Activated CD4-positive, alpha-beta T cell treated with anti-CD3 and anti-CD28 coated beads, Interleukin-2, amount 50 U/mL, for 16 hours (primary cell): ENCODE data around the gene PPP4R4.
"Not testable (repeated sequence)": the region's sequence is repeated elsewhere in the genome, so short reads cannot be mapped to it uniquely, and the experiment has no call there.

Experiments
- DNase-seq: peaks from one replicate; pipeline ENCODE4 v3.0.0-alpha.2; 2020

PPP4R4 gene

GRCh38 chr14:94282991-94283723 is 109.0 kb downstream of the PPP4R4 start:
- DNase-seq, result no peak

DNA sequence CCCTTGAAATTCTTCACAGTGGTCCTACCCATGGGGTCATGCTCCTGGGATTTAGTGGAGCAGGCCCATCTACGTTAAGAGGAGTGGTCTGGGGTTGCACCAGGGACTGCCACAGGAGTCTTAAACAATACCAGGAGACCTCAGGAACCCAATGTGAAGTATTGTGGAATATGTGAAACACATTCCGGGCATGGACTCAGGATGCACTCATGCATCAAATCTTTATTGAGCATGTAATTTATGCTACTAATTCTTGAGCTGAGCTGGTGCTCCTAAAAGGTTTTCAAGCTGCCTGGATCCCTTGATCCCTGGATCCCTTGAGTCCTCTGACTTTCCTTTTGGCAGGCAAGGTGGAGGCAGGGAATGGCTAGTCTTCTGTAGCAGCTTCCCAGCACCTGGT is 110.1 kb downstream of the PPP4R4 start:
- DNase-seq, result no peak

DNA sequence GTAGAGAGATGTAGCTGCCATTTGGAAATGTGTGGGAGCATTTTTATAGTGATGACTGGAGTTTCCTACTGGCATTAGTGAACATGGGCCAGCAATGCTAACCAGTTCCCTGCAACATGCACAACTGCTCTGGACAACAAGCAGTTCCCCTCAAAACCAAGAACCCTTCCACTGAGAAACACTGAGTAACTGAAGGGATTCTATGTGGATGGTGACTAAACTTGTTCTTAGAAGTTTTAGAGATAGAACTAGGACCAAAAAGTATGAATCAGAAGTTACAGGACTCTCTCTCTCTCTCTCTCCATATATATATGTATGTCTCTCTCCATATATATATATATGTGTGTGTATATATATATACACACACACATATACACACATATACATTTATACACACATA is 111.0 kb downstream of the PPP4R4 start:
- DNase-seq, result no peak

DNA sequence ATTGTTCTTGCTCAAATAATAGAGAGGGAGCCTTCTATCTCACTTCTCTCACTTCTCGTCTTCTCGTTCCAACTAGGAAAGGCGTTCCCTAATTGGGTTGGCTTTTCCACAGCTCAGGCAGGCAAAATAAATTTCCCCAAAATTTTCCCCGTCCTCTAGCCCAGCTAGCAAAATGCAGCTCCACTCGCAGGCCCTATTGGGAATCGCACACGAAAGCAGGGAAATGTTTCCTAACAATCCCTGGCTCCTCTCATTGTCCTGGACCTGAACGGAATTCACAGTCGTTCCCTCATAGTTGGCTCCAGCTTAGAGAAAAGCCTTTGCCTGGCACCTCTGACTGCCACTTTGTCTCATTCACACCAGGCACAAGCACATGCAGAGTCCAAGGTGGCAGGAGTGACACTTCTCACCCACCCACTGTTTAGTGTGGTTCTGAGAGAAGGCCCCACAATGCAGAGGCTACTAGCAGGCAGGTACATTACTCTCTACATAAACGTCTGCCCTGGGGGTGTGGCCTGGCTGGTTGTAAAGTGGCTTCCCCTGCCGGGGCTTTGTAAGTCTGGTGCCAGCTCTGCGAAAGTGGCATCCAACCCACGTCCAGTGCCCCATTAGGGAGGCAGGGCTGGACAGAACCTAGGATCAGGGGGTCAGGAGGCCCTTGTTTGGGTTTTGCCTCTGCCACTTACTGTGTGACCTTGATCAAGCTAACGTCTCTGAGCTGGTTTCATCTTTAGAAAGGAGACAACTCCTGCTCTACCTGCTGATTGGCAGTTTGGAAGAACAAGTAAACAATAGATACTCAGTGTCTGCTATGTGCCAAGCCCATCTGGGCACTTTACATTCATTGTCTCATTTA is 114.7 kb downstream of the PPP4R4 start:
- no peak for DNase-seq

DNA sequence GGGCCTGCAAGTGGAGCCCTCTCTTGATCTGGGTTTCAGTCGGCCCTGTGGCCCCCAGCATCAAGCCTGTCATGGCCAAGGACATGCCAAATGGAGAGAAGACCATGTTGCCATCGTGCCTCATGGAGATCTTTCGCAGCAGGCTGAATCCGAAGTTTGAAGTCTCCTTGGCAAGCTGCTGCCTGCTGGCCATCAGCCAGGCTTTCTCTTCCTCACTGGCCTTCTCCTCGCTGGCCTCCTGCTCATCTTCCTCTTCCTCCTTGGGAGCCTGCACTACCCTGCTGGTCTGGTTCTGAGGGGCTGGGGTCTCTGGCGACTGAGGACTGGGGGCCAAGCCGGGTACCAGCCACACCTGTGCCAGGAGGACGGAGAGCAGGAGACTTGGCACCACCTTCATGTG is 116.1 kb downstream of the PPP4R4 start:
- DNase-seq, result no peak

GRCh38 chr14:94291159-94291905 is 117.2 kb downstream of the PPP4R4 start:
- no peak for DNase-seq

DNA sequence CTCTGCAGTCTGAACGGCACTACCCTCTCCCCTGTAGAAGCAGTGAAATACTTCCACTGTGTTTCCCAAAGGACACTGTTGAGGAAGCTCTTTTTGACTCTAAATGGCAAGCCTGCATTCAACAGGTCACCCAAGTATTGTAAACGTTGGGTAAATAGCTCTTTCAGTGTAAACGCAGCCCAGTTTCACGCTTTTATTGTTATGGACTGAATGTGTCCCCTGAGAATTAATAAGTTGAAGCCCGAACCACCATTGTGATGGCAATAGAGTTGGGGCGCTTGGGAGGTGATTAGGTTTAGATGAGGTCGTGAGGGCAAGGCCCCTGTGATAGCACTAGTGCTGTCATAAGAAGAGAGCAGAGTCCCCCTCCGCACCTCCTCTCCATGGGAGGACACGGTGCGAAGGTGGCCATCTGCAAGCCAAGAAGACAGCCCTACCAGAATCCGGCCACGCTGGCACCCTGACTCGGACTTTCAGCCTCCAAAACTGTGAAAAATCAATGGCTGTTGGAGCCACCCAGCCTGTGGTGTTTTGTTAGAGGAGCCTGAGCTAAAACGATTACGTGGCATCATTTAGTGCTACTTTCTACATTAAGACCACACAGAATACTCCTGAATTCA is 117.9 kb downstream of the PPP4R4 start:
- DNase-seq, result no peak

- DNase-seq, result no peak
Measured at GRCh38 chr14:94292526-94292871, 118.4 kb downstream of the PPP4R4 start.

GRCh38 chr14:94292872-94293577 is 118.9 kb downstream of the PPP4R4 start, which contains the start of gene SERPINA10:
SERPINA10 (minus strand) TSS chr14:94293268; CDS start chr14:94290593, 2,675 bp downstream.
- no peak for DNase-seq

- no peak for DNase-seq
Measured at GRCh38 chr14:94293578-94293924, 119.4 kb downstream of the PPP4R4 start.

- DNase-seq, result no peak
Measured at GRCh38 chr14:94295360-94296180, 121.4 kb downstream of the PPP4R4 start.

DNA sequence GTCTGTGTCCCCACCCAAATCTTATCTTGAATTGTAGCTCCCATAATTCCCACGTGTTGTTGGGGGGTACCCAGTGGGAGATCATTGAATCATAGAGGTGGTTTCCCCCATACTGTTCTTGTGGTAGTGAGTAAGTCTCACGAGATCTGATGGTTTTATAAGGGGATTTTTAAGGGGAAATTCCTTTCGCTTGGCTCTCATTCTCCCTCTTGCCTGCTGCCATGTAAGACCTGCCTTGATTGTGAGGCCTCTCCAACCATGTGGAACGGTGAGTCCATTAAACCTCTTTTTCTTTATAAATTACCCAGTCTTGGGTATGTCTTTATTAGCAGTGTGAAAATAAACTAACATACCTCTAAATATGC is 122.0 kb downstream of the PPP4R4 start:
- not testable (repeated sequence) for DNase-seq

DNA sequence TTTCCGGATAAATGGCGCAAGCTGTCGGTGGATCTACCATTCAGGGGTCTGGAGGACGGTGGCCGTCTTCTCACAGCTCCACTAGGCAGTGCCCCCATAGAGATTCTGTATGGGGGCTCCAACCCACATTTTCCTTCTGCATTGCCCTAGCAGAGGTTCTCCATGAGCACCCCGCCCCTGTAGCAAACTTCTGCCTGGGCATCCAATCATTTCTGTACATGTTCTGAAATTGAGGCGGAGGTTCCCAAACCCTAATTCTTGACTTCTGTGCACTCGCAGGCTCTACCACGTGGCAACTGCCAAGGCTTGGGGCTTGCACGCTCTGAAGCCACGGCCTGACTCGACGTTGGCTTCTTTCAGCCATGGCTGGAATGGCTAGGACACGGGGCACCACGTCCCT is 124.0 kb downstream of the PPP4R4 start:
- no peak for DNase-seq

DNA sequence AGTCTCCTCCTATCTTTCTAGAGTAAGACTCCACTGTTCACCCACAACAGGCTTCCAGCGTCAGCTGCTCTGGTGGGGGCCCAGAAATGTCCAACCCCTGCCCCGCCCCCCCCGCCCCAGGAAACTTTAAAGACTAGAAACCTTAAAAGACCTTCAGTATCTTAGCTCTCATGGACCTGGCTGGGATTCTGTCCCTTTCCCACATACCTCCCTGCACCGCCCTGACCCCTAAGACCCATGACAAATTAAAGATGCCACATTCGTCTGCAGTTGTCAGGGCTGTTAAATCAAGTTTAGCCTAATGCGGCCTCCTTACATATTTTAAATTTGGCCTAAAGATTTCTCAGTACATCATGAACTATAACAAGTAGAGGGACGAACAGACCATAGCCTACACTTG is 129.0 kb downstream of the PPP4R4 start:
- DNase-seq, result no peak

- no peak for DNase-seq
Measured at GRCh38 chr14:94304243-94304642, 130.1 kb downstream of the PPP4R4 start.

GRCh38 chr14:94305620-94306019 is 131.5 kb downstream of the PPP4R4 start:
- DNase-seq, result no peak

- no peak for DNase-seq
Measured at GRCh38 chr14:94306047-94306978, 132.2 kb downstream of the PPP4R4 start.

DNA sequence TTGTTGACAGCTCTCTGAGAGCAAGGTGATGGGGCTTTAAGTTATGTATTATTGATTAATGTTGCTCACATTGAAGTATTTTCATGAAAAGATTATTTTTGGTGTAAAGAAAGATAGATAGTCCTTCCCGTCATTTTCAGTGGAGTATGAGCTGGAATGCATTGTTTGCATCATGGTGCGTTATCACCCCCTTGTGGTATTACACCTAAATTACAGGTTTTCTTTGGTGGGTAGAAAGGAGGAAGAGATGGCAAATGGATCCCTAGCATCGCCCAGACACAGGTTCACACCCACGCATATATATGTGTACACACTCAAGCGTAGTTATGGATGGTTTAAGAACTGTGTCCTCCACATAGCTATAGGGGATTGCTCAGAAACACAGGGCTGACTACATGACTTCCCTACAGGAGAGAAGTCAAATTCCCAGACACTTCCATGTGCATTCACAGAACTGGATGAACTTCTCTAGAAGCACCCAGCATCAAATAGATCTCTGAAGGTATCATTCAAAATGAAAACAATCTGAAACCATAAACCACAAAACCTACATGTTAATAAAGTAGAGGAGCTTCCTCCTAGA is 133.4 kb downstream of the PPP4R4 start:
- peak; percentile 23 for DNase-seq

DNA sequence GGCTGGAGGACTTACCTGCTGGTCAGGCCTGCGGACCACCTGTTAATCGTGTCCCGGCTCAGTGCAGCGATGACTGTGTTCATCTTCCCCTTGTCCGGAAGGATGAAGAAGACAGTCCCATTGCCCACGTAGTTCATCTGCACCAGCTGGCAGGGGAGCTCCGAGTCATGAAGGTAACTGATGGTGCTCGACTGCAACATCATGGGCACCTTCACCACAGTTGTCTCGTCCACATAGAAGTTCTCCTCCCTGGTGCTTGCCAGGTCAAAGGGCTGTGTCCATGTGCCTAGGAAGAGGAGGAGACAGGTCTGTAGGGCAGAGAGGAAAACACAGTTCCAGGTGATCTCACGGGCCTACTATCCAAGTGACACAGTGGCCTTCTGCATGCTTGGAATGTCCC is 135.6 kb downstream of the PPP4R4 start:
- no peak for DNase-seq

DNA sequence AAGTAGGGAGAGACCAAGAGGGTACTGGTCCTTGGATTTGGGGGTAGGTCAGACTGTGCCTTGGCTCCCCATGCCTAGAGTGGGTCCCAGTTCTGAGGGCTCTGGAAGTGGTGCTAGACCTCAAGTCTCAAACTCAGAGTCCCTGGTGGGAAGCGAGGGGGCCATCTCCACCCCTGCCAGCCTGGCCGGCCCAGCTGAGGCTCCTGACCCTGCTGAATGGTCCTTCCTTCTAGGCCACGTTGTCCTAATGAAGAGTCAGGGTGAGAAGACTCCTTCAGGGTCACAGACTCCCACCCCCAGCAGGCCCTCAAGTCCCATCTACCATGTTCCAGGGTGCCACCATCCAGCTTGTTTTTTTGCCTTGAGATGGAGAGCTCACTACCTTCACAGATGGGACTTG is 136.1 kb downstream of the PPP4R4 start:
- DNase-seq, result no peak
